ENCODE data around the gene MMP20.

DNA sequence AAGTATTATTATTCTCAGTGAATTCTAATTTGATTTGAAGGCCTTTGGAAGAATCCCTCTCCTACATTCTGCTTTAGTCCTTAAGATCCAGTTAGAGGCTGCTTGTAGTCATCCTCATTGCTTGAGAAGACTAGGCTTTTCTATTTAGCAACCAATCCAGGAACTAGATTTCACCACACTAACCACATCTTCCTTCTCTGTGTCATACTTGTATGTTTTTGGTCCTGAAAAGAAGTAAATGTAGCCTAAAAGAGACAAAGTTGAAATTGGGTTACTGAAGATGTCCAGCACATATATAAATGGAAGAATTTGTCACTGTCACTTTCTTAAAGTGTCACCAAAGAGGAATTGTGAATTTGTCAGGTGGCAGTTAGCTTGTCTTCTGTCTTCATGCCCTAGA, 48.0 kb downstream of the MMP20 start:
- TF ChIP-seq POLR2AphosphoS5 (IDR thresholded peaks at IDR 0.05) = no peak
- TF ChIP-seq CTCF (IDR thresholded peaks at IDR 0.05) = no peak
- no peak for TF ChIP-seq POLR2A (IDR thresholded peaks at IDR 0.05)
